Dedifferentiated amniotic fluid mesenchymal stem cell (primary cell): ENCODE data around the gene TRIM74.
"Not testable (repeated sequence)": the region's sequence is repeated elsewhere in the genome, so short reads cannot be mapped to it uniquely, and the experiment has no call there.

ENCODE experiments used
- DNase-seq: peaks from one replicate; pipeline ENCODE4 v3.0.0-alpha.2; 2016; ENCODE audit errors: extremely low spot score

Gene TRIM74

DNA sequence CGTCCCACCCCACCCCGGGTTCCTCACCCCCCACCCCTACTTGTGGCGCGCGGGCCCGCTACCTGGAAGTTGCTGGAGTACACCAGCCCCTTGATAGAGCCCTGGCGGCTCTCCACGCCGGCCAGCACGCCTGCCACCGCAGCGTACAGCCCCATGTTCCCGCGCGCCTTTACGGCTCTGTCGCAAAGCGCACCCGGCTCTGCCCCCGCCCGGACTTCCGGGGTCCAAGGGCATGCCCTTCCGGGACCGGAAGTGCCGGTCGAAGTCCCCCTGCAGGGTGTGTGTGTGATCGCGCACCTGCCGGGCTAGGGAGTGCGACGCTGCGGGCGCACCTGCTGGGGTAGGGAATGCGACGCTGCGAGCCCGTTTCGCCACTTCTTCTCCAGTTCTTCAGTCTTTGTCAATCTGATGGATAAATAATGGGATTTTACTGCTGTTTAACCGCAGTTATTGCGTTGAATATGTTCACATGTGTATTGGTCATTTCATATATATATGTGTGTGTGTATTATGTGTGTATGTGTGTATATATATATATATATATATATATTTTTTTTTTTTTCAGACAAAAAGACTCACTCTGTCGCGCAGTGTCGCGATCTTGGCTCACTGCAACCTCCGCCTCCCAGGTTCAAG is 14.6 kb downstream of the TRIM74 start:
- not testable (repeated sequence) for DNase-seq

DNA sequence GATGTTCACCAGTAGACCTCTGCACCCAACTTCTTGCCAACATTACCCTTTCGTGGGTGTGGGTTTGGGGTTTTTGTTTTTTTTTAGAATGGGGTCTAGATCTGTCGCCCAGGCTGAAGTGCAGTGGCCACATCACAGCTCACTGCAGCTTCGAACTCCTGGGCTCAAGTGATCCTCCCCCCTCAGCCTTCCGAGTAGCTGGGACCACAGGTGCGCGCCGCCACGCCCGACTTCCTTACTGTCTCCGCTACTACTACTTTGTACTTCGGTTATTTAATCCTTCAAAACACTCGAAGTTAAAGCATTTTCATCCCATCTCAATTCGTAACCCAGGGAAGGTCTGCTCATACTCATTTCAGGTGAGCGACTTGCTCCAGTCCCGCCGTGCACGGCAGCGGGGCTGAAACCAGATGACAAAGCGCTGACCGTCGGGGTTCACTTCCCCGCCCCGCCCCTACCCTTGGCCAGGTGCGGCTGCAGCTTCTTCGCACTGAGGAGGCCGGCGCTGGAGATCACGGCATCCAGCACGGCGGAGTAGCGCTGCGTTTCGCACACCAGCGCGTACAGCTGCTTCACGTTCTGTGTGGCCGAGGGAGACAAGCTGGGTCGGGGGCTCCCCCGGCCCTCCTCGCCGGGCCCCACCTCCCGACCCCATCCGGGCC is 15.2 kb downstream of the TRIM74 start:
- DNase-seq = not testable (repeated sequence)

DNA sequence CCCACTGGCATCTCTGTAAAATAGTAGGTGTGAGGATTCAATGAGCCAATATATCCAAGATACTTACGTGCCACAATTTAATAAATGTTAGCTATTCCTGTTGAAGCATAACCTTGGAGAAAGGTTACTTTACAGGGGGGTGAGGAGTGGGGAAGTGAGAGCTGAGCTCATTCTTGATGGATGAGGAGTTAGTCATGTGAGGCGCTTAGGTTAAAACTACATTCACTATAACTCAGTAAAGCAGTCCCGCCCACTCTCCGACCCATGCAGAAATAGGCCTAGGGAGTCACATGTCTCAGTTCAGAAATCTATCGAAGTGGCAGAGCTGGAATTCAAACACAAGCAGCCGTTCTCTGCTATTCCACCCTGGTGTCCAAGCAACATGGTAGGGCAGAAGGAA is 18.8 kb downstream of the TRIM74 start:
- not testable (repeated sequence) for DNase-seq

- DNase-seq = not testable (repeated sequence)
Observed at GRCh38 chr7:72949686-72950085, 19.6 kb downstream of the TRIM74 start.

DNA sequence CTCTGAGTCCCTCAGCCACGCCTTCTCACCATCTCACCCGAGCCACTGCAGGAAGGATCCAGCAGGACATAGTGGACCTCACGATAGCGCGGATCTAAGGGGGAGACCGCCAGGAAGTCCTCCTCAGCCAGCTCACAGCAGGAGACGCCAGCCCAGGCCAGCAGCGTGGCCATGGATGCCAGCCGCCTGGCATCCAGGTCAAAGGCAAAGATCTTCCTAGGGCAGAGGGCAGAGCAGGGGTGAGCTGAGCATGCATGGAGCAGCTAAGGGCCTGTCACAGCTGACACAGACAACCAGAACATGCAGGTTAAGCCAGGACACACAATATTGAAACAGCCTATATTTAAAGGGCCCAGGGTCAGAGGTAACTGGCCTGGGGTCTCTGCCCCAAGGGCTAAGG is 20.0 kb downstream of the TRIM74 start:
- DNase-seq = not testable (repeated sequence)

DNA sequence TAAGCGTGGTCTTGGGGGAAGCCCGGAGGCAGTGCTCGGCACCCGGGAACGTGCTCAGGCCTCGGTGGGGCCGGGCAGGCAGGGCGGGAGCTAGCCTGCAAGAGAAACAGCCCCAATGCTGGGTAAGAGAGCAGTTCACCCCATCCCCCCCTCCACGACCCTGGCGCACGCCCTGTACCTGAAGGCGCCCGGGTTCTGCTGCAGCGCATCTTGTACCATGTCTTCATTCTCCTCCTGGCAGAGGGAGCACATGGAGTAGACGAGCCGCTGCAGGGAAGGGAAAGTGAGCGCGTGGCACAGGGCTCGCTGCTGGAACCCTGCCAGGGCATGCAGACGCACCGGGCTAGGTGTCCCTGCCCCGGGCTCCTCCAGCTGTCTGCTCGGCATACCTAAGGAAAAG is 20.6 kb downstream of the TRIM74 start:
- not testable (repeated sequence) for DNase-seq

GRCh38 chr7:72946130-72946745 is 23.0 kb downstream of the TRIM74 start:
- not testable (repeated sequence) for DNase-seq

- DNase-seq = not testable (repeated sequence)
Observed at GRCh38 chr7:72945597-72945996, 23.7 kb downstream of the TRIM74 start.

DNA sequence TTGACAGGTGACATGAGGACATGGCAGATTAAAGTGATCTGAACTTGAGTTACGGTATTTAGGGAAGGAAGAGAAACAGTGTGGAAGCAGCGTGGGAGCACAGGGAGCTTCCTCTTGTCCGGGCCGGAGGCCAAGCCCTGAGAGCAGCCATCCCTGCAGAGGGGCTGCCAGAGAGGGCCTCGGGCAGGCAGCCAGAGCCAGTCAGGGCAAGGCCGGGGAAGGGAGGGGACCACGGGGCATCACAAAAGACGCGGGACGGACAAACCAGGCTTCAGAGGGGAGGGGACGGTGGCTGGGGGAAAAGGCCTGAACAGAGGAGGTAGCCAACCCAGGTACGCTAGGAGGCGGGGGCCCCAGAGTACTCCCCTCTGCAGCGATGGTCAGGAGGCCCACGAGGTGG is 24.3 kb downstream of the TRIM74 start:
- DNase-seq = not testable (repeated sequence)

GRCh38 chr7:72942956-72943355 is 26.3 kb downstream of the TRIM74 start:
- not testable (repeated sequence) for DNase-seq

DNA sequence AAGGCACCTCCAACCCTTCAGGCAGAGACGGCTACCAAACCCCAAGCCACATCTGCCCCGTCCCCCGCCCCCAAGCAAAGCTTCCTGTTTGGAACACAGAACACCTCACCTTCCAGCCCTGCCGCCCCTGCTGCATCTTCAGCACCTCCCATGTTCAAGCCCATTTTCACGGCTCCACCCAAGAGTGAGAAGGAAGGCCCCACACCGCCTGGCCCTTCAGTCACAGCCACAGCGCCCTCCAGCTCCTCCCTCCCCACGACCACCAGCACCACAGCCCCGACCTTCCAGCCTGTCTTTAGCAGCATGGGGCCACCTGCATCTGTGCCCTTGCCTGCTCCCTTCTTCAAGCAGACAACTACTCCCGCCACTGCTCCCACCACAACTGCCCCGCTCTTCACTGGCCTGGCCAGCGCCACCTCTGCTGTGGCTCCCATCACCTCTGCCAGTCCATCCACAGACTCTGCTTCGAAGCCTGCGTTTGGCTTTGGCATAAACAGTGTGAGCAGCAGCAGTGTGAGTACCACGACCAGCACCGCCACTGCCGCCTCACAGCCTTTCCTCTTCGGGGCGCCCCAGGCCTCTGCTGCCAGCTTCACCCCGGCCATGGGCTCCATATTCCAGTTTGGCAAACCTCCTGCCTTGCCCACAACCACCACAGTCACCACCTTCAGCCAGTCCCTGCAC is 27.1 kb downstream of the TRIM74 start:
- not testable (repeated sequence) for DNase-seq

DNA sequence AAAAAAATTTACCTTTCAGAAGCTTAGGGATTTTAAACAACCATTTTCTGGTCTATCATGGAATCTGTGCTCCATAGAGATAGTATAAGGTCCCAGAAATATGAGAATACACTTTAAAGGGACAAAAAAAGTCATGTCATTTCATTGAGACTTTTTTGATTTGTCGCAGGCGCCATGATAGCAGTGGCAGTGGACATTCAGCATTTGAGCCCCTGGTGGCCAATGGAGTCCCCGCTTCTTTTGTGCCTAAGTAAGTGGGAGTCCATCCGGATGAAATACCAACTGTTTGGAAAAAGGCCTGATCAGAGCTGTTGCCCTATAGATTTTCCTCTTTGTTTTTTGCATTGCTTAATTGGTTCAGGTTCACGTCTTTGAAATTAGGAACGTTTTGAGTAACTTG is 41.0 kb downstream of the TRIM74 start:
- DNase-seq = not testable (repeated sequence)

GRCh38 chr7:72927791-72928190 is 41.5 kb downstream of the TRIM74 start:
- not testable (repeated sequence) for DNase-seq

GRCh38 chr7:72925546-72926120 is 43.6 kb downstream of the TRIM74 start:
- no peak for DNase-seq

DNA sequence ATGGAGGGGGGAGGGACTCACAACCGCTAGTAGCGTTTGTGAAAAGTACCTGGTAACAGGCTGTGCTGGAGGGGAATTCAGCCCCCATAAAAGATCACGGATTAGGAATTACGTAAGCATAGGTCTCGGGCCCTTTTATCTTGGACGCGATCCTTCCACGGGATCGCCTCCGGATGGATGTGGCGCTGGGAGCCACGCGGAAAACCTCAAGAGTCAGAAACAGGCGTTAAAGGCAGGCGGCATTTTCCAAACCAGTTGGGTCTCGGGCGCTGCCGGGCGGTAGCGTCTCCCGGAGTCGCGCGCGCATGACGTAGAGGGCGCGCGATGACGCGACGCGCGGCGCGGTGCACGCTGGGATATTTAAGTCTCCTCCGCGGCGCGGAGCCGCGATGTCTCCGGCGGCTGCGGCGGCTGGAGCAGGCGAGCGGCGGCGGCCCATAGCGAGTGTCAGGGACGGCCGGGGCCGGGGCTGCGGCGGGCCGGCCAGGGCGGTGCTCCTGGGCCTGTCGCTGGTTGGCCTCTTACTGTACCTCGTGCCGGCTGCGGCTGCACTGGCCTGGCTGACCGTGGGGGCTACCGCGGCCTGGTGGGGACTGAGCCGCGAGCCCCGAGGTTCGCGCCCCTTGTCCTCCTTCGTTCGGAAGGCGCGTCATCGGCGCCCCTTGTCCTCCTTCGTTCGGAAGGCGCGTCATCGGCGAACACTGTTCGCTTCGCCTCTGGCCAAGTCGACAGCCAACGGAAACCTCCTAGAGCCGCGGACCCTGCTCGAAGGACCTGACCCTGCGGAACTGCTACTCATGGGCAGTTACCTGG is 44.3 kb downstream of the TRIM74 start, which contains the start of gene POM121:
TSS of gene POM121 (plus strand) at position 363 of the 813 bp plus-strand sequence. CDS start at position 390, 27 bp downstream.
- peak; percentile 70 for DNase-seq

DNA sequence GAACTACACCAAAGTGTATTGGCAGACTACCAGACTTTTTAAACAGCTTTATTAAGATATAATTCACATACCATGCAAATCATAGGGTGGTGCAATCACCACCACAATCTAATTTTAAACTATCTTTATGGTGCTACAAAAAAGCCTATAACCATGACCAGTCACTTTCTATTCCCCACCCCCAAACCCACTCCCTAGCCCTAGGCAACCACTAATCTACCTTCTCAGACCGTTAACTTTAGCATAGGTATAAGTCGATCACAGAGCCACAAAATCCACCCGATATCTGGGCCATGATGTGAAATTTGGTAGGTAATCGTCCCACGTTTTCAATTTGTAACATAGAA is 44.9 kb downstream of the TRIM74 start:
- DNase-seq = no peak

DNA sequence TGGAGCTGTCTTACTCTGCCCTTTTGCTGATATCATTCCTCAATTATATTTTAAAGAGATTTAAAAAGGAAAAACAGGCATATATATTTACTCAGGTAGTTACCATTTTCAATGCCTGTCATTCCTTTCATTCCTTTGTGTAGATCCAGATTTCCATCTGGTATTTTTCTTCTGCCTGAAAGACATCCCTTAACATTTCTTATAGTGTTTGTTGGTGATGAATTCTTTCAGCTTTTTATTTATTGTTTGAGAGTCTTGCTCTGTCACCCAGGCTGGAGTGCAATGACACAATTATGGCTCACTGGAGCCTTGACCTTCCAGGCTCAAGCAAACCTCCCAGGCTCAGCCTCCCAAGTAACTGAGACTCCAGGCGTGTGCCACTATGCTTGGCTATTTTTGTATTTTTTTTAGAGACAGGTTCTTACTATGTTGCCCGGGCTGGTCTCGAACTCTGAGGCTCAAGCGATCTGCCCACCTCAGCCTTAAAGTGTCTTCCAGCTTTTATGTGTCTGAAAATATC is 50.0 kb downstream of the TRIM74 start:
- DNase-seq = no peak

DNA sequence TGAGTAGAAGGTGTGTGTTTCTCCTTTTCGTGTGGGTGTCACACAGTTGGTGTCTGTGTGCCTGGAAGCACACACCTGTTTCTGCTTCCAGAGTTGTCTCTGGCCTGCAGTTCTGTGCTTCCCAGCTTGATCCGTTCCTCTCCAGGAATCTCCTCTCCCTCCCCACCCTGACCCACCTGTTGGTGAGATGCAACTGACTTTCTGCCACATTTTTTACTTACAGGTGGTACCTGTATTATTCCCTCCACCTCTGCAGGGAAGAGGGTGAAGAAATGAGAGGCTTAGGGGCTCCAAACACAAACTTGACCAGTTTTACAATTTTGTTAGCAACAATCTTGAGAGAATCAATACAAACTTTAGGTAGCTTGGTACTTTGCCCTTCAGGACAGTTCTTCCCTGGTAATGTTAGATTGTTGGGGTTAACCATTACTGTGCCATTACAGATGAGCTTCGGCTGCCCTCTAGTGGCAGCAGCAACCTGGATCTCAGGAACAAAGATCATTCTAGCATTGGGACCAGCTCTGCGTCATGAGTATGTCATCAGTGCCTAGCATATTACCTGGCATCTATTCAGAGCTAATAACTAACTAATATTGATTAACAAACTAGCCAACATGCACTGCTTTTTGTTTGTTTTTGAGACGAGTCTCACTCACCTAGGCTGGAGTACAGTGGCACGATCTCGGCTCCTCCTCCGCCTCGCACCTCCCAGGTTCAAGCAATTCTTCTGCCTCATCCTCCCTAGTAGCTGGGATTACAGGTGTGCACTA is 54.3 kb downstream of the TRIM74 start:
- peak; percentile 19 for DNase-seq

GRCh38 chr7:72913750-72914149 is 55.5 kb downstream of the TRIM74 start:
- not testable (repeated sequence) for DNase-seq

- not testable (repeated sequence) for DNase-seq
Observed at GRCh38 chr7:72911395-72911794, 57.9 kb downstream of the TRIM74 start.
